Measurements from ENCODE around the gene HECW1.

- TF ChIP-seq BACH2 (CRISPR knock-in tag; IDR thresholded peaks at IDR 0.05; ENCODE audit: borderline replicate concordance) (no peak), ZNF8 (CRISPR knock-in tag; IDR thresholded peaks at IDR 0.05) (no peak)
These were observed 177.4 kb downstream of the HECW1 start for GRCh38 chr7:43289826-43290225.

Measured in SK-N-SH treated with all-trans-retinoic acid at 6 μM for 48 hours (cell line).